ENCODE measurements around the gene SLC24A5.

The SLC24A5 gene

DNA sequence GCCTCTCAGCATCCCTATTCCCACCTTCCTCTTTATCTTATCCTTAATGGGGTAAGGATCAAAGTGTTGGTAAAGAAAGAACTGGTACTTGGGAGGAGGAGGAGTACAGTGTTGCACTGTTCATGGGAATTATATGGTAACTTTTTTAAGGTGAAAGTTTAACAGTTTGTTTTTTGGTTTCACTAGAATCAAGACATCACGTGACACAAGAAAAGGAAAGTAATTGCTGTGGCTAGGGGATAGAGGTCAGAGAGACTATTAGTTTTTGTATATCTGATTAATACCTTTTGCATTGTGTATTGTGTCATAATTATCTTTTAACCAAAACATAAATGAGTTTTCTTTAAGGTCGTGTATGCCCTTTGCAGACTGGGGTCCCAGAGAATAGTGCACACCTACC is 23.5 kb upstream of the SLC24A5 start:
- Mint-ChIP-seq H3K36me3 (no peaks in the 10 kb centered on the region), H3K27ac (no peak overlapping the region), H3K9me3 (peaks cover 9% of the 10 kb centered on the region), H3K27me3 (peaks cover 15% of the 10 kb centered on the region), H3K4me3 (no peak overlapping the region), H3K4me1 (no peaks in the 10 kb centered on the region)

DNA sequence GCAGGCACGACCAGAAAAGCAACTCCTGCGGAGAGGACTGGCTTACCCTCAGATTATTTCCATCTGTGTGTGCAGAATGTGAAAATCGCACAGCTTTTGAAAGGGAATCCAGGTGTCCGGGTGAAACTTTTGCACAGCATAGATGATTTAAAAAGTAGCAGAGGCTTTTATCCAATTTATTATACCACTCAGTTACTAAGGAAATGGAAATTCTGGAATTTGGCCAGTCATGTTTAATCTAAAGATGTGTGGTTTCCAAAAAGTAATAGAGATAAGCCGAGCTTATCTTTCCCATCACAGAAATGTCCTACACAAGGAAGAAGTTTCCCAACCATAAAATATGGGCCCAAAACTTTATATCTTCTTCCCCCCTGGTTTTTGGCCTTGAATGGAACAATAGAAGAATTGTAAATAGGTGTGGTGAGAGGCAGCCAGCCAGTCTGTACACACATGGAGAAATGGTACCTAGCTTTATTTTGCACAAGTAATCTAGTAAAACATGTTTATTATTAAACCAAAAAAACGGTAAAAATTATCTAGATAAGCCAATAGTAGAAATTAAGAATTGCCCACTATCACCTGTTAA is 19.3 kb upstream of the SLC24A5 start:
- no peak overlapping the region for H3K27ac Mint-ChIP-seq
- no peak overlapping the region for H3K4me3 Mint-ChIP-seq
- H3K9me3 Mint-ChIP-seq = no peaks in the 10 kb centered on the region
- no peaks in the 10 kb centered on the region for H3K36me3 Mint-ChIP-seq
- H3K27me3 Mint-ChIP-seq = peaks cover 31% of the 10 kb centered on the region
- no peaks in the 10 kb centered on the region for H3K4me1 Mint-ChIP-seq

DNA sequence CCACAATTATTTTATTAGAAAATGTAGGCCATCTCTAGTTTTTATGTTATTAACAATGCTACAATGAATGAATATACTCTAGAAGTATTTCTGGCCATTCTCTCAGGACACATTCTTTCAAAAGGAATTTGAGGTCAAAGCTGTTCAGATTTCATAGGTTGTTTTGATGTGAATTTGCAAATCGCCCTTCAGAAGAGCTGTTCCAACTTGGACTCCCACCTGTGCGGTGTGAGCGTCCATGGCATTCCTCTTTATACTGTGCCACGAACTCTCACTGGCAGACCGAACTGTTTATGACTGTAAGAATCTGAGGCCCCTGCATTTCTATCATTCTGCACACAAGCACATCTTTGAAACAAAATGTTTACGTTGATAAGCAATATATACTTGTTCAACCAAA is 18.6 kb upstream of the SLC24A5 start:
- no peak overlapping the region for H3K27ac Mint-ChIP-seq
- H3K4me1 Mint-ChIP-seq = no peaks in the 10 kb centered on the region
- peaks cover 31% of the 10 kb centered on the region for H3K27me3 Mint-ChIP-seq
- no peaks in the 10 kb centered on the region for H3K36me3 Mint-ChIP-seq
- H3K4me3 Mint-ChIP-seq = no peak overlapping the region
- H3K9me3 Mint-ChIP-seq = no peaks in the 10 kb centered on the region

DNA sequence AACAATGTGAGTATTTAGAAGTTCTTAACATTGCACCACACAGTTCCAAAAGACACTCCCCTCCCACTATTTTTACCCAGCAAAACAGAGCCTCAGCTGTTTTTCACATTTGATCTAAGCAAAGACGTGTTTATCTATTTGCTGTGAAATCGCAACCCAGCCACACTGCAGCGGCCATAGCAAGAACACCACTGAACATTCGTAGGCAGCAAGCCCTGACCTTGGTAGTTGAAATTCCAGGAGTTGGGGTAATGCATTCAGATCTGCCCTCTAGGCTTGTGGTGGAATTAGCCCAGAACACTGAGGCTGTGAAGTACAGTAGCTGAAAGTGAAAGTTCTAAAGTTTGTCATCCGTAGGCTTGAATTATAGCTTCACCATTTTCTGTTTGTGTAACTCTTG is 17.1 kb upstream of the SLC24A5 start:
- Mint-ChIP-seq H3K4me1 (no peaks in the 10 kb centered on the region), H3K27ac (no peak overlapping the region), H3K27me3 (peaks cover 31% of the 10 kb centered on the region), H3K36me3 (no peaks in the 10 kb centered on the region), H3K4me3 (no peak overlapping the region), H3K9me3 (no peaks in the 10 kb centered on the region)

DNA sequence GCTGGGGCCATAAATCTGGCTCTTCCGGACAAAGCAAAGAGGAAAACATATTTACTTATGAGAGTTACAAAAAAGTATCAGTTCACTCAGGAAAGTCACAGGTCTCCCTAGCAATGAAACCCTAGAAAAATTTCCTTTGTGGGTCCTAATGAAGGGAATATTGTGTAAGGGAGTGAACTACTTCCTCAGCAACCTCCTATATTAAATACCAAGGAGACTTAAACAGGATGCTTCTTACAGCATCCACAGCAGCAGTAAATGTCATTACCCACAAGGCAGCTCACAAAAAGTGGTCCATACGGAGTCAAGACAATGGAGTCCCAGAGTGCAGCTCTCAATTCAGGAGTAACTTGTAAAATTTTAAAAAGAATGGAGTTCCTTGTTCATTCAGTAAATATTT is 14.9 kb upstream of the SLC24A5 start:
- Mint-ChIP-seq H3K4me3 (no peak overlapping the region), H3K9me3 (no peaks in the 10 kb centered on the region), H3K27me3 (peaks cover 23% of the 10 kb centered on the region), H3K27ac (no peak overlapping the region), H3K36me3 (no peaks in the 10 kb centered on the region), H3K4me1 (no peaks in the 10 kb centered on the region)

DNA sequence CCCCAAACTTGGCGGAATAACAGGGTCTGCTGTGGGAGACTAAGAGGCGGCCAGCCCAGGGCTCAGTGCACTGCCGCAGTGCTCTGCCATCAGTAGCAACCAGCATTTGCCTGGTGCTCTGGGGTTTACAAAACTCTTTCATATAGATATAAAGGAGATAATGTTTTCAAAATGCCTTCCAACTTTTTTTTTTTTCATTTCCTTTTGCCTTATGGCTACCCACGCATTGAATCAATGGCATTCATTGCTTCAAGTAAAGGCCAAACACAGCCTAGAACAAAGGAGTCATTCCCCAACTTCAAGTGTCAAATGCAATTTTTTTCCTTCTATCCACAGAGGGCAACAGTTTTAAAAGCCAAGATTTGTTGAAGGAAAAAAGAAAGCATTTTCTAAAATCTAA is 11.6 kb upstream of the SLC24A5 start:
- H3K4me3 Mint-ChIP-seq = no peak overlapping the region
- no peaks in the 10 kb centered on the region for H3K9me3 Mint-ChIP-seq
- peaks cover 15% of the 10 kb centered on the region for H3K27me3 Mint-ChIP-seq
- no peak overlapping the region for H3K27ac Mint-ChIP-seq
- no peaks in the 10 kb centered on the region for H3K36me3 Mint-ChIP-seq
- H3K4me1 Mint-ChIP-seq = no peaks in the 10 kb centered on the region

DNA sequence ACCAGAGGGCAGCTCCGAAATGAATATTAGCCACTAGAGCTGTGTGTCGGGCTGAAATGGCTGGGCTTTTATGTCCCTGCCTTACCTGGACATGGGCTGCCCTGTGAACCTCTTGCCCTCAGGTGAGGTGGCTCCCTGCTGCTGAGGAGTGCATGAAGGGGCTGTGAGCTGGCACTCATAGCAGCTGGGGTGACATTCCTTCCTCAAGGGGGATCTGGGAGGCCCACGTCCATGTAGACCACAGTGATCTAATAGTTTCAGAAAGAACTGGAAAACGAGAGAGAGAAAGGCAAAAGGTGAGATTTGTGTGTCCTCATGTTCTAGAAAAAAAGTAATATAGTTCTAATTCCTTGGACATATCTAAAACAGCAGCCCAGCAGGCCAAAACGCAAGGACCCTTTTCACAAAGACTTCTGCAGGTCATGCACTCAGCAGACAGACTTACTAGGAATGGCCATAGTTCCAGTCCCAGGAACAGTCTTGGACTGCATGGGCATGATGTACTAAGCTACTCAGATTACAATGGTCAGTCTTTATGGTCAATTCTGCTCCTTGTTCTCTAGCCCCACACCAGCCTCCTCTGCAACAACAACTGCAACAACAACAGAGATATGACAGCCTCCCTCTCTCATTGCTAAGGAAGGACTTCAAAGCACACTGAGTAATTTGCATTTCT is 10.8 kb upstream of the SLC24A5 start:
- Mint-ChIP-seq H3K27me3 (peaks cover 15% of the 10 kb centered on the region), H3K4me1 (no peaks in the 10 kb centered on the region), H3K9me3 (no peaks in the 10 kb centered on the region), H3K36me3 (no peaks in the 10 kb centered on the region), H3K4me3 (no peak overlapping the region), H3K27ac (no peak overlapping the region)

DNA sequence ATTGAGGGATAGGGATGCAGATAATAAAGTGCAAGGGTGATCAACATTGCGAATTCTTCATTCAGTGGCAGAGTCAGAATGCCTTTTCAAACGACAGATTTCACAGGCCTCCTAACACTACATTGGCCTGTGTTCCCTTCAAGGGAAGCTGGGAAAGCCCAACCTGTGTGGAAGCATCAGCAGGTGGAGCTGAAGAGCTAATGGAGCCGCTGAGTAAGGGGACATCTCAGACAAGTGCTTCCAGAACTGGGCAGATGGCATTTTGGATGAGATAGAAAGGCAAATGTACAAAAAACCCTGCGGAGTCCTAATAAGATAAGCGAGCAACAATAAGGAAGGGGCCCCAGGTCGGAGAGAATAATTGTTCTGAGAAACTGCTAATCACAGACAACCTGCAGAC is 8.5 kb upstream of the SLC24A5 start:
- Mint-ChIP-seq H3K27me3 (peaks cover 10% of the 10 kb centered on the region), H3K9me3 (no peaks in the 10 kb centered on the region), H3K4me3 (no peak overlapping the region), H3K36me3 (no peaks in the 10 kb centered on the region), H3K4me1 (no peaks in the 10 kb centered on the region), H3K27ac (no peak overlapping the region)

DNA sequence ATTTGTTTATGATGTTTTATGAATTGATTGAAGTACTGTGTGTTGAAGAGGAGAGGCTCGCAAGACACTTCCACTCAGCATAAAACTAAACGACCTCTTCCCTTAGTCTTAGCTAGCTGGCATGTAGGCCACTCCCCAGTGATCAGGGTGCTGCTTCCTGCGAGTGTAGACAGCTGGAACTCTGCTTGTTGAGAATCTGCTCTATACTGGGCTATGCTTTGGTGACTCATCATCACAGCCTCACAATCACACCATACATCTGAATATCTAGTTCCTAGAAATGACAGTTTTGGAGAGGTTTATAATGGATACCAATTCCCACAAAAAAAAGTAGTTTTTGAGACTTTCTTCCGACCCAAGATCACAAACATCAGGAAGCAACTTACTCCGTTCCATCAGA is 1.5 kb upstream of the SLC24A5 start:
- Mint-ChIP-seq H3K36me3 (no peaks in the 10 kb centered on the region), H3K4me1 (no peaks in the 10 kb centered on the region), H3K9me3 (peaks cover 5% of the 10 kb centered on the region), H3K27ac (no peak overlapping the region), H3K27me3 (peaks cover 8% of the 10 kb centered on the region), H3K4me3 (no peak overlapping the region)

DNA sequence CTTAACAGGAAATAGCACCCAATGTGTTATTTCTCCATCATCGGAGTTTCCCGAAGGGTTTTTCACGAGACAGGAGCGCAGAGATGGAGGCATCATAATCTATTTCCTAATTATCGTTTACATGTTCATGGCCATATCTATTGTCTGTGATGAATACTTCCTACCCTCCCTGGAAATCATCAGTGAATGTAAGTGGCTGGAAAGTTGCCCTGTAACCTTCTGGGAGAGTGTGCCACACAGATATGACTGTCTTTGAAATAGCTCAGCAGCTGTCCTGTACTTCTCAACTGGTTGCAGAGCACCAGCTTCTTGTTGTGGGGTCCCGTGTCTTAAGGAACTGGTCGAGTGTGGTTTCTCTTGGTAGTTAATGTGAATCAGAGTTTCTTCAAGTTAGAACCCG is 1.1 kb downstream of the SLC24A5 start:
- no peak overlapping the region for H3K4me3 Mint-ChIP-seq
- H3K27me3 Mint-ChIP-seq = peaks cover 9% of the 10 kb centered on the region
- no peaks in the 10 kb centered on the region for H3K4me1 Mint-ChIP-seq
- no peak overlapping the region for H3K27ac Mint-ChIP-seq
- H3K36me3 Mint-ChIP-seq = no peaks in the 10 kb centered on the region
- H3K9me3 Mint-ChIP-seq = peaks cover 5% of the 10 kb centered on the region

DNA sequence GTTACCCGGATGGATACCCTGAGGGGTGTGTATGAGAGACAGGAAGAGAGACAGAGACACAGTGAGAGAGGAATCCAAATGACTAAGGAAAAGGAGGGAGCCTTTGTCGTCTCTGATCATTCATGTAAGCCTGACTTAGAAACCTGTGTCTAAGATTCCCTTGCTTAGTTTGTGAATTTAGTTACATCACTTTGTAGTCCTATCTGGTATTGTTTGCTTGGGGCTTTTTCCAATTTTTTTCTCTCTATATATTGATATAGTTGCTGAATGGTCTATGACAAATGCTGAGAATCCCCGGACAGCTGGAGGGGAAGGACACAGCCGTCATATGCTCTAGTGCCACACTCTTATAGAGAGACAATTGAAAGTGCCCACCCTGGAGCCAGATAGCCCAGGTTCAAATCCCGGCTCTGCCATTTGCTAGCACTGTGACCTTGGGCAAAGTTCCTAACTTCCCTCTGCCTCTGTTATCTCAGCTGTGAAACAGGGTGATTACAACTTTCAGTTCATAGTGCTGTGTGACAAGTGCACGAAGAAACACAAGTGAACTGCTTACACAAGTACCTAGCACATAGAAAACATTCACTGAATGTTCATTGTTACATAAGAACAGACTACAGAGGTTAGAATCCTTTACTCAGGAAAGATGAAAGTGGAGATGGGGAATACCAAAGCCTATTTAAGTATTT is 6.0 kb downstream of the SLC24A5 start:
- Mint-ChIP-seq H3K27me3 (peaks cover 10% of the 10 kb centered on the region), H3K9me3 (no peaks in the 10 kb centered on the region)

DNA sequence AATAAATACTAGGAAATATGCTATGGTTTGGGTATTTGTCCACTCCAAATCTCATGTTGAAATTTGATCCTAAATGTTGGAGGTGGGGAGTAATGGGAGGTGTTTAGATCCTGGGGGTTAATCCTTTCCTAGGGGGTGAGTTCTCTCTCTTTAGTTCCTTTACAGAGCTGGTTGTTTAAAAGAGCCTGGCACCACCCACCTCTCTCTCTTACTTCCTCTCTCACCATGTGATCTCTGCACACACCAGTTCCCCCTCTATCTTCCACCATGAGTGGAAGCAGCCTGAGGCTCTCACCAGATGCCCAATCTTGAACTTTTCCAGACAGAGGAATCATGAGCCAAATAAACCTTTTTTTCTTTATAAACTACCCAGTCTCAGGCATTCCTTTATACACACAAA is 10.5 kb downstream of the SLC24A5 start:
- Mint-ChIP-seq H3K27me3 (peaks cover 5% of the 10 kb centered on the region), H3K36me3 (no peaks in the 10 kb centered on the region), H3K9me3 (no peaks in the 10 kb centered on the region), H3K4me3 (no peak overlapping the region), H3K4me1 (no peaks in the 10 kb centered on the region), H3K27ac (no peak overlapping the region)

More for the DNA sequence above, 6.0 kb downstream of the SLC24A5 start:
- no peak overlapping the region for H3K4me3 Mint-ChIP-seq
- no peaks in the 10 kb centered on the region for H3K4me1 Mint-ChIP-seq
- H3K27ac Mint-ChIP-seq = no peak overlapping the region
- no peaks in the 10 kb centered on the region for H3K36me3 Mint-ChIP-seq

DNA sequence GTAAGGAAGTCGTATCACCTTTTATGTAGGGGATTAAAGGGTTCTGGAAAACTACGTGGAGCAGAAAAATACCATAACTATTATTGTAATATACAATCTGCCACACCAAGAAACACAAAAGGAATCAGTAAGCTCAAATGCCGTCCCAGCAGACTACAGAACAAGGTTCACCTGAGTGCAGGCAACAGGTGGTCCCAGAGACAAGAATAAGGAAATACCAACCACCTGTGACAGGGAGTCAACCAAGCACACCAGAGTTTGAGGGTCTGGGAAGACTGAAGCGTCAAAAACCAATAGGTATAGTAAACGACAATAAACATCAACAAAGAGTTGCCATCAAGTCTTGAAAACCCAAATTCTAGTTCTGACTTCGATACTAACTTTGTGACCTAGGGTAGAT is 12.1 kb downstream of the SLC24A5 start:
- Mint-ChIP-seq H3K9me3 (no peaks in the 10 kb centered on the region), H3K27me3 (no peaks in the 10 kb centered on the region)

DNA sequence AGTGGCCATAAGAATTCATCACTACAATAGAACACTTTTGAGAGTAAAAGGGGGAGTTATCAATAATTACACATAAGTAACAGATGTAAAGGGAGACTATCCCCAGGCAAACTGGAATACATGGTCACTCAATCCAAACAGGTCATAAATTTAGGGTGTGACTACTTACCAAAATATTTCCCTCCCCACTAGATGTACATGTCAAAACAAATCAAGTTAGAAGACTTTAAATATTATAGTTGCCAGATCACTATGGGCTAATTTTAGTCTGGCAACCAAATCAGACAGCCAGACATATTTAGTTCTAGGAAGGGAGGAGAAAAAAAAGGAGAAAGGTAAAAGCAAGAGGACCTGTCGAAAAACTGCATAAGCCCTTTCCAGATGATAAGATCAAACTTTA is 23.1 kb downstream of the SLC24A5 start:
- Mint-ChIP-seq H3K4me3 (no peak overlapping the region), H3K27me3 (no peaks in the 10 kb centered on the region), H3K4me1 (no peaks in the 10 kb centered on the region), H3K9me3 (no peaks in the 10 kb centered on the region), H3K27ac (no peak overlapping the region), H3K36me3 (no peaks in the 10 kb centered on the region)

More for the DNA sequence above, 12.1 kb downstream of the SLC24A5 start:
- no peak overlapping the region for H3K27ac Mint-ChIP-seq
- no peaks in the 10 kb centered on the region for H3K36me3 Mint-ChIP-seq
- H3K4me3 Mint-ChIP-seq = no peak overlapping the region
- H3K4me1 Mint-ChIP-seq = no peaks in the 10 kb centered on the region

DNA sequence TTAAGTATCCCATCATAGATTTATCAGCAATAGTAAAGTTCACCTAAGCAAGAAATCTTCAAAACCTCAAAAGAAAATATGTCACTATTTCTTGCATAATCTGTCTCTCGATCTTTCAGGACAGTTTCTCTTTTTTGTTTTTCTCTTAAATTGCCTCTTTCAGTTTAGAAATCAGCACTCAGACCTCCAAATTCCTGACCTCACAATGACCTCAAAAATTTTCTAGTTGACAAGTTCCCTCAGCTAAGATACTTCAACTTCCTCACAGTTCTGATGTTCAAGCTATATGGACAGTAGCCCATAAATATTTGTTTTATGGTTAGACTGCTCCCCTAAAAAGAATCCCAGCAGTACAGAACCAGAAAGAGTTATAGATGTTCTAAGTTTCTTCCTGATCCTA is 24.1 kb downstream of the SLC24A5 start:
- H3K36me3 Mint-ChIP-seq = no peaks in the 10 kb centered on the region
- no peaks in the 10 kb centered on the region for H3K27me3 Mint-ChIP-seq
- no peaks in the 10 kb centered on the region for H3K4me1 Mint-ChIP-seq
- H3K9me3 Mint-ChIP-seq = no peaks in the 10 kb centered on the region
- no peak overlapping the region for H3K4me3 Mint-ChIP-seq
- H3K27ac Mint-ChIP-seq = no peak overlapping the region

DNA sequence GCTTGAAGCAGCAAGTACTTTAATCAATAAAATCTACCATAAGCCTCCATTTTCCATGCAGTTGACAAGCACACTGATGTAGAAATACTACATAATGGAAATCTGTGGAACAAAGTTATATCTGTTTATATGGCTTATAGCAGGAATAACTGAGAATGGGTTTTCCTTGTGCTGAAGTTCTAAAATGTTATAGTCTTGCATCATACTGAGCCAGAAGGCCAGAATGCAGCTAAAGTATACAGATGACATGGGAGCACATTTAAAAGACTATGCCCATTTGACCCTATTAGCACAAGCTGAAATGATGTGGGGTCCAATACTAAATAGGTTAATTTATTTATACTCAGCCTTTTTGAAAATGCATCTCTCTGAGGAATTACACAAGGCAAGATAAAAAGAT is 25.1 kb downstream of the SLC24A5 start:
- Mint-ChIP-seq H3K4me3 (no peak overlapping the region), H3K27ac (no peak overlapping the region), H3K36me3 (no peaks in the 10 kb centered on the region), H3K27me3 (no peaks in the 10 kb centered on the region), H3K4me1 (no peaks in the 10 kb centered on the region), H3K9me3 (no peaks in the 10 kb centered on the region)
